Islet precursor cell (in vitro differentiated cells): Measurements from ENCODE around the gene UGT1A4.

ENCODE experiments used
- DNase-seq: peaks from one replicate; pipeline ENCODE4 v3.0.0-alpha.2; 2018

UGT1A4 gene

GRCh38 chr2:233718552-233718951, at the start of gene UGT1A4:
TSS of gene UGT1A4 (plus strand) at chr2:233718736. CDS start at chr2:233718821, 85 bp downstream.
- no peak for DNase-seq

GRCh38 chr2:233671290-233672161, 47.0 kb upstream of the UGT1A4 start, which contains the start of gene UGT1A9:
TSS of gene UGT1A9 (plus strand) at chr2:233671898. CDS start at chr2:233671935, 37 bp downstream.
- DNase-seq = no peak

GRCh38 chr2:233672886-233673285, 45.6 kb upstream of the UGT1A4 start:
- no peak for DNase-seq

GRCh38 chr2:233673896-233674295, 44.6 kb upstream of the UGT1A4 start:
- DNase-seq = no peak

GRCh38 chr2:233674314-233674713, 44.2 kb upstream of the UGT1A4 start:
- no peak for DNase-seq

GRCh38 chr2:233674995-233675394, 43.5 kb upstream of the UGT1A4 start:
- DNase-seq = no peak

GRCh38 chr2:233676046-233676445, 42.5 kb upstream of the UGT1A4 start:
- no peak for DNase-seq

- no peak for DNase-seq
Measured at GRCh38 chr2:233679196-233679595, 39.3 kb upstream of the UGT1A4 start.

- no peak for DNase-seq
Measured at GRCh38 chr2:233680361-233681045, 38.0 kb upstream of the UGT1A4 start.

- no peak for DNase-seq
Measured at GRCh38 chr2:233681521-233682099, 36.9 kb upstream of the UGT1A4 start, which contains the start of gene UGT1A7. TSS of gene UGT1A7 (plus strand) at chr2:233681901. CDS start at chr2:233681938, 37 bp downstream.

GRCh38 chr2:233684640-233685039, 33.9 kb upstream of the UGT1A4 start:
- DNase-seq = no peak

GRCh38 chr2:233686928-233687327, 31.6 kb upstream of the UGT1A4 start:
- no peak for DNase-seq

GRCh38 chr2:233688341-233688740, 30.2 kb upstream of the UGT1A4 start:
- no peak for DNase-seq

- no peak for DNase-seq
Measured at GRCh38 chr2:233689031-233689430, 29.5 kb upstream of the UGT1A4 start.

- no peak for DNase-seq
Measured at GRCh38 chr2:233689501-233689900, 29.0 kb upstream of the UGT1A4 start.

- DNase-seq = no peak
Measured at GRCh38 chr2:233690444-233690843, 28.1 kb upstream of the UGT1A4 start.

GRCh38 chr2:233691443-233692433, 26.8 kb upstream of the UGT1A4 start:
- no peak for DNase-seq

- no peak for DNase-seq
Measured at GRCh38 chr2:233692648-233693047, 25.9 kb upstream of the UGT1A4 start, which contains the start of gene UGT1A6. TSS of gene UGT1A6 (plus strand) at chr2:233692890. CDS start at chr2:233693005, 115 bp downstream.

GRCh38 chr2:233693963-233694362, 24.6 kb upstream of the UGT1A4 start:
- DNase-seq = no peak

GRCh38 chr2:233698740-233699139, 19.8 kb upstream of the UGT1A4 start:
- no peak for DNase-seq

- DNase-seq = no peak
Measured at GRCh38 chr2:233699424-233700027, 19.0 kb upstream of the UGT1A4 start.
